ENCODE data around the gene RLN3. TPM values are rescaled to one million over a fixed set of nuclear protein-coding genes. Genes with fewer than 3 reads are reported as not detected.
"Not testable (repeated sequence)": the region's sequence is repeated elsewhere in the genome, so short reads cannot be mapped to it uniquely, and the experiment has no call there.

RLN3 gene
- total RNA-seq, 1 donor from 2014 or later = not detected

- no peak for TF ChIP-seq CTCF (IDR thresholded peaks at IDR 0.05; ENCODE audit: unreplicated experiment)
- Mint-ChIP-seq H3K36me3 (ENCODE audit: insufficient read depth) (no peaks in the 10 kb centered on the region), H3K27ac (no peak overlapping the region), H3K9me3 (ENCODE audit: low read depth) (no peaks in the 10 kb centered on the region), H3K4me1 (ENCODE audit: low read depth) (no peaks in the 10 kb centered on the region), H3K27me3 (peaks cover 7% of the 10 kb centered on the region), H3K4me3 (ENCODE audit: low read depth) (no peak overlapping the region)
- no peak for DNase-seq (ENCODE audit: low spot score, unreplicated experiment)
Observed at GRCh38 chr19:14035706-14036105, 7.8 kb downstream of the RLN3 start.

- Mint-ChIP-seq H3K36me3 (ENCODE audit: insufficient read depth) (no peaks in the 10 kb centered on the region), H3K4me1 (ENCODE audit: low read depth) (no peaks in the 10 kb centered on the region), H3K27me3 (no peaks in the 10 kb centered on the region), H3K27ac (no peak overlapping the region), H3K9me3 (ENCODE audit: low read depth) (no peaks in the 10 kb centered on the region), H3K4me3 (ENCODE audit: low read depth) (no peak overlapping the region)
- no peak for DNase-seq (ENCODE audit: low spot score, unreplicated experiment)
- TF ChIP-seq CTCF (IDR thresholded peaks at IDR 0.05; ENCODE audit: unreplicated experiment) = no peak
Observed at GRCh38 chr19:14039181-14039580, 11.2 kb downstream of the RLN3 start.

- not testable (repeated sequence) for H3K4me3 Mint-ChIP-seq (ENCODE audit: low read depth); H3K9me3 Mint-ChIP-seq (ENCODE audit: low read depth); DNase-seq (ENCODE audit: low spot score, unreplicated experiment); H3K36me3 Mint-ChIP-seq (ENCODE audit: insufficient read depth); H3K27me3 Mint-ChIP-seq; H3K4me1 Mint-ChIP-seq (ENCODE audit: low read depth)
- TF ChIP-seq CTCF (IDR thresholded peaks at IDR 0.05; ENCODE audit: unreplicated experiment) = peak; percentile 60
- H3K27ac Mint-ChIP-seq = peak overlapping the region; percentile 41
Observed at GRCh38 chr19:14042659-14043608, 15.0 kb downstream of the RLN3 start.

- H3K4me3 Mint-ChIP-seq (ENCODE audit: low read depth); H3K27me3 Mint-ChIP-seq; H3K9me3 Mint-ChIP-seq (ENCODE audit: low read depth); H3K36me3 Mint-ChIP-seq (ENCODE audit: insufficient read depth); H3K4me1 Mint-ChIP-seq (ENCODE audit: low read depth); H3K27ac Mint-ChIP-seq; DNase-seq (ENCODE audit: low spot score, unreplicated experiment): not testable (repeated sequence)
Observed at GRCh38 chr19:14047866-14048265, 19.9 kb downstream of the RLN3 start.

- no peak for DNase-seq (ENCODE audit: low spot score, unreplicated experiment)
- peak; percentile 66 for TF ChIP-seq CTCF (IDR thresholded peaks at IDR 0.05; ENCODE audit: unreplicated experiment)
- Mint-ChIP-seq H3K27ac (no peak overlapping the region), H3K4me1 (ENCODE audit: low read depth) (no peaks in the 10 kb centered on the region), H3K27me3 (no peaks in the 10 kb centered on the region), H3K36me3 (ENCODE audit: insufficient read depth) (peaks cover 2% of the 10 kb centered on the region), H3K9me3 (ENCODE audit: low read depth) (no peaks in the 10 kb centered on the region), H3K4me3 (ENCODE audit: low read depth) (no peak overlapping the region)
Observed at GRCh38 chr19:14048443-14049153, 20.6 kb downstream of the RLN3 start.
